ENCODE results near the gene GPC1.

The GPC1 gene

GRCh38 chr2:240432820-240433801, 2.4 kb upstream of the GPC1 start:
- Histone ChIP-seq H3K4me1 (ENCODE audit: control insufficient read depth in 1 of 2, insufficient read depth in 1 of 2, low read depth in 1 of 2, low read length in 1 of 2) (no peaks in the 10 kb centered on the region), H3K4me3 (ENCODE audit: low read depth in 1 of 2, low read length in 1 of 2) (no peak overlapping the region), H3K27ac (no peak overlapping the region), H3K27me3 (peaks cover 86% of the 10 kb centered on the region), H3K36me3 (no peaks in the 10 kb centered on the region), H3K9me3 (no peaks in the 10 kb centered on the region)
- TF ChIP-seq, protein P1, sequence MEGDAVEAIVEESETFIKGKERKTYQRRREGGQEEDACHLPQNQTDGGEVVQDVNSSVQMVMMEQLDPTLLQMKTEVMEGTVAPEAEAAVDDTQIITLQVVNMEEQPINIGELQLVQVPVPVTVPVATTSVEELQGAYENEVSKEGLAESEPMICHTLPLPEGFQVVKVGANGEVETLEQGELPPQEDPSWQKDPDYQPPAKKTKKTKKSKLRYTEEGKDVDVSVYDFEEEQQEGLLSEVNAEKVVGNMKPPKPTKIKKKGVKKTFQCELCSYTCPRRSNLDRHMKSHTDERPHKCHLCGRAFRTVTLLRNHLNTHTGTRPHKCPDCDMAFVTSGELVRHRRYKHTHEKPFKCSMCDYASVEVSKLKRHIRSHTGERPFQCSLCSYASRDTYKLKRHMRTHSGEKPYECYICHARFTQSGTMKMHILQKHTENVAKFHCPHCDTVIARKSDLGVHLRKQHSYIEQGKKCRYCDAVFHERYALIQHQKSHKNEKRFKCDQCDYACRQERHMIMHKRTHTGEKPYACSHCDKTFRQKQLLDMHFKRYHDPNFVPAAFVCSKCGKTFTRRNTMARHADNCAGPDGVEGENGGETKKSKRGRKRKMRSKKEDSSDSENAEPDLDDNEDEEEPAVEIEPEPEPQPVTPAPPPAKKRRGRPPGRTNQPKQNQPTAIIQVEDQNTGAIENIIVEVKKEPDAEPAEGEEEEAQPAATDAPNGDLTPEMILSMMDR (IDR thresholded peaks at IDR 0.05): no peak

- Histone ChIP-seq H3K36me3 (no peaks in the 10 kb centered on the region), H3K4me1 (ENCODE audit: control insufficient read depth in 1 of 2, insufficient read depth in 1 of 2, low read depth in 1 of 2, low read length in 1 of 2) (no peaks in the 10 kb centered on the region), H3K9me3 (no peaks in the 10 kb centered on the region), H3K27ac (no peak overlapping the region), H3K27me3 (peaks cover 89% of the 10 kb centered on the region), H3K4me3 (ENCODE audit: low read depth in 1 of 2, low read length in 1 of 2) (no peak overlapping the region)
- TF ChIP-seq, protein P1 (IDR thresholded peaks at IDR 0.05): no peak
Observed at GRCh38 chr2:240433973-240434727, 1.3 kb upstream of the GPC1 start.

DNA sequence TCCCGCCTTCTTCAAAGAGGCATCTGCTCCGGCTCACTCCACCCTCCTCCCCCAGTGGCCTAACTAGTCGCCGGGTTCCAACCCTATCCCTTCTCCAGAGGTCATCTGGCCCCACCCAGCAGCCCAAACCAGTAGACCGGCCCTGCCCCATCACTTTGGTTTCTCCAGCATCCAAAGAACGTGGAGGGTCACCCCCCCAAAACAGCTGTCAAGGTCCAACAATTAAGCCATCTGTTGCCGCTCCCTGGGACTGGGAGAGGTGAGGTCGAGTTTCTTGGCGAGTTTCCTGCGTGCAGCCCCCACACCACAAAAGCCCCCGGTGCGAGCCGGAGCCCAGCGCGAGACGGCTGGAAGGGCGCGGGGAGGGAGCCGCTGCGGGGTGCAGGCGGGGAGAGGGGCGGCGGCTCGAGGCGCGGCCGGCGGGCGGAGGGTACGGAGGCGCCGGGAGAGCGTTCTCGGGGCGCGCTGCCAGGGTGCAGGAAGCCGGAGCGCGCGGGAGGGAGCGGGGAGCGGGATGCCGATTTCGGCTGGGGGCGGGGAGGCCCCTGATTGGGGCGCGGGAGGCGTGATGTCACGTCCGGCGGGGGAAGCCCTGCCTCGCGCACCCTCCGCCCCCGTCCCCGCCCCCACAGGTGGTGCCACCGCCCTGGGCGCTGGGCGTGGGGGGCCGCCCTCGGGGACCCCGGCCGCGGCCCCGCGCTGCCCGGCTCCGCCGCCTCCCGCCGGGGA, 571 bp upstream of the GPC1 start:
- H3K27me3 ChIP-seq: peaks cover 86% of the 10 kb centered on the region
- H3K4me1 ChIP-seq (ENCODE audit: control insufficient read depth in 1 of 2, insufficient read depth in 1 of 2, low read depth in 1 of 2, low read length in 1 of 2): no peaks in the 10 kb centered on the region
- H3K36me3 ChIP-seq: no peaks in the 10 kb centered on the region
- H3K4me3 ChIP-seq (ENCODE audit: low read depth in 1 of 2, low read length in 1 of 2): no peak overlapping the region
- TF ChIP-seq, protein P1 (IDR thresholded peaks at IDR 0.05): no peak
- no peaks in the 10 kb centered on the region for H3K9me3 ChIP-seq
- H3K27ac ChIP-seq: no peak overlapping the region

DNA sequence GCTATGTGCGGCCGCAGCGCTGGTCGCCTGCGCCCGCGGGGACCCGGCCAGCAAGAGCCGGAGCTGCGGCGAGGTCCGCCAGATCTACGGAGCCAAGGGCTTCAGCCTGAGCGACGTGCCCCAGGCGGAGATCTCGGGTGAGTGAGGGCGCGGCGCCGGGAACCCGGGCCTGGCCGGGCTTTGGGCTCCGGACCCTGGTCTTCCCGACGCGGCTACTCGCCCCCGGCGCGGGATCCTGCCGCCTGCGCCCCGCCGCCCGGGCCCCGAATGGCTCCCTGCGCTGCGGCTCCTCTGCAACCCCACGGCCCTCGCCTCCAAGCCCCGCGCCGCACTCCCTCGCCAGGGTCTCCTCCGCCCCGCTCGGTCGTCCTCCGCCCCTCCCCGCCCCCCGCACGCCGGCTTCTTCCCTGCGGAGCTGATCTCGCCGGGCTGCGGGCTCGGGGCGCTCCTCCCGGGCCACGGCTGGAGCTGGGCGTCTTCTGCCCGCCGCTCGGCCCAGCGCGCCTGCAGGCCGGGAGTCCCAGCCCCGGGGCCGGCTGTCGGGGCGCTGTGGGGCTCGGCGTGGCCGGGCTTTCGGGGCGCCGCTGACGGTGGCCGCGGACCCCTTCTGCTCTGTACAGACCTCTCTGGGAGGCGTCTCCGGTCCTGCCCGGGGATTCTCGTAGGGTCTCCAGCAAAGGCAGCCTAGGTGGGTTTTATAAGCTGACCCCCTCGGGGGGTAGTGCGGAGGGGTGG, 652 bp downstream of the GPC1 start:
- H3K27ac ChIP-seq: no peak overlapping the region
- TF ChIP-seq, protein P1 (IDR thresholded peaks at IDR 0.05): no peak

More for the DNA sequence above, 652 bp downstream of the GPC1 start:
- H3K9me3 ChIP-seq: no peaks in the 10 kb centered on the region
- H3K4me1 ChIP-seq (ENCODE audit: control insufficient read depth in 1 of 2, insufficient read depth in 1 of 2, low read depth in 1 of 2, low read length in 1 of 2): no peaks in the 10 kb centered on the region
- no peaks in the 10 kb centered on the region for H3K36me3 ChIP-seq
- no peak overlapping the region for H3K4me3 ChIP-seq (ENCODE audit: low read depth in 1 of 2, low read length in 1 of 2)
- H3K27me3 ChIP-seq: peaks cover 75% of the 10 kb centered on the region
